OCI-LY1 (cell line): Measurements from ENCODE around the gene SDK2.

ENCODE experiments used
- H2AFZ ChIP-seq: fragments of 200-600 bp; sonication (generic), shearing (Covaris generic); 2 replicates; pipeline ENCODE4 v1.6.0; 2014; ENCODE audit warnings: antibody characterized with exemption, mild to moderate bottlenecking, low read length
- H3F3A ChIP-seq: fragments of 200-600 bp; sonication (generic), shearing (Covaris generic); 2 replicates; pipeline ENCODE4 v1.6.0; 2014; ENCODE audit warnings: mild to moderate bottlenecking, antibody characterized with exemption, low read length, moderate library complexity; ENCODE audit not compliant: insufficient read depth
- H3K27ac ChIP-seq: fragments of 200-600 bp; sonication (generic); 2 replicates; pipeline ENCODE4 v1.5.1; 2014; ENCODE audit warnings: low read length, mixed run types, mild to moderate bottlenecking, low read depth; ENCODE audit not compliant: poor library complexity, severe bottlenecking
- H3K27me3 ChIP-seq: fragments of 200-600 bp; sonication (generic); 2 replicates; pipeline ENCODE4 v1.6.0; 2014; ENCODE audit warnings: antibody characterized with exemption, mild to moderate bottlenecking, low read length, moderate library complexity; ENCODE audit not compliant: insufficient read depth
- H3K36me3 ChIP-seq: fragments of 200-600 bp; sonication (generic); 2 replicates; pipeline ENCODE4 v1.6.1; 2014; ENCODE audit warnings: mild to moderate bottlenecking, antibody characterized with exemption, low read length, moderate library complexity, mixed read lengths; ENCODE audit not compliant: insufficient read depth
- H3K4me1 ChIP-seq: fragments of 200-600 bp; sonication (generic); 2 replicates; pipeline ENCODE4 v1.5.1; 2014; ENCODE audit warnings: mild to moderate bottlenecking, low read length, moderate library complexity; ENCODE audit not compliant: insufficient read depth, severe bottlenecking
- H3K4me2 ChIP-seq: fragments of 200-600 bp; sonication (generic), shearing (Covaris generic); 2 replicates; pipeline ENCODE4 v1.6.1; 2014; ENCODE audit warnings: low read length
- H3K4me3 ChIP-seq: fragments of 200-600 bp; sonication (generic); 2 replicates; pipeline ENCODE4 v1.5.1; 2014; ENCODE audit warnings: low read length, low read depth, mild to moderate bottlenecking, mixed read lengths; ENCODE audit not compliant: poor library complexity, severe bottlenecking
- H3K79me2 ChIP-seq: fragments of 200-600 bp; shearing (Covaris generic); 2 replicates; pipeline ENCODE4 v1.6.1; 2016; ENCODE audit warnings: mixed run types, low read length, mixed read lengths; ENCODE audit not compliant: insufficient read depth
- H3K9ac ChIP-seq: fragments of 200-600 bp; sonication (generic), shearing (Covaris generic); 2 replicates; pipeline ENCODE4 v1.6.1; 2014; ENCODE audit warnings: mild to moderate bottlenecking, low read length, mixed read lengths
- H3K9me2 ChIP-seq: fragments of 200-600 bp; sonication (generic), shearing (Covaris generic); 2 replicates; pipeline ENCODE4 v1.6.1; 2014; ENCODE audit warnings: low read depth, mild to moderate bottlenecking, low read length, mixed read lengths
- H3K9me3 ChIP-seq: fragments of 200-600 bp; shearing (Covaris generic); 2 replicates; pipeline ENCODE4 v1.6.1; 2014; ENCODE audit warnings: low read length, mixed read lengths
- H4K20me1 ChIP-seq: fragments of 200-600 bp; sonication (generic), shearing (Covaris generic); 2 replicates; pipeline ENCODE4 v1.6.0; 2016; ENCODE audit warnings: mild to moderate bottlenecking, low read length; ENCODE audit not compliant: insufficient read depth
- EZH2 ChIP-seq: fragments of 200-600 bp; sonication (generic), shearing (Covaris generic); IDR thresholded peaks from 2 replicates; pipeline ENCODE4 v1.8.0; 2017; ENCODE audit warnings: borderline replicate concordance, mixed run types, mild to moderate bottlenecking, antibody characterized with exemption, low read length, moderate library complexity, mixed read lengths
- TF ChIP-seq, protein P1 (sequence below): fragments of 200-600 bp; sonication (generic), shearing (Covaris generic); IDR thresholded peaks from 2 replicates; pipeline ENCODE4 v1.5.1; 2017; ENCODE audit warnings: mild to moderate bottlenecking, antibody characterized with exemption, low read length, moderate library complexity, mixed read lengths

The SDK2 gene

DNA sequence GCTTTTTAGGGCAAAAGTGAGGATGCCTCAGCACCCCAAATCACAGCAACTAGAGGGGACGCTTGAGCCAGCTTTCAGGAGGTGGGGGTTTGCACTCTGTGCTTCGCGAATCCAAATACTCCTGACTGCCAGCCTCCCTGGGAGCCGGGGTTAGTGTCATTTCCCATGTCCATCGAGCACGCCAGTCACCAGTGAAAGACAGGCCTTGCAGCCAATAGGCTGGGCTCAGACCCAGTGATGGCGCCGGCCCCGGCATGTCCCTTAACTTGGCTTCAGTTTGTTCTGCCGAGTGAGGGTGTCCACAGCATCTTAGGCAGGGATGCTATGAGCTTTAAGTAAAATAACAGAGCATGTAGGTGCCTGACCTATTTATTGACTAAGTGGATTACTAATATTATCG, 281.5 kb downstream of the SDK2 start:
- Histone ChIP-seq H3K9me3 (no peaks in the 10 kb centered on the region), H3K4me3 (no peak overlapping the region), H3K79me2 (no peaks in the 10 kb centered on the region), H3K36me3 (no peaks in the 10 kb centered on the region), H4K20me1 (no peaks in the 10 kb centered on the region), H3K9me2 (no peaks in the 10 kb centered on the region), H3K4me1 (no peaks in the 10 kb centered on the region), H3K9ac (no peak overlapping the region), H3K27ac (no peak overlapping the region), H3K4me2 (no peak overlapping the region), H2AFZ (no peak overlapping the region), H3K27me3 (0 out of 2 replicates have a peak, but pooled peaks cover 6% of the 10 kb centered on the region), H3F3A (no peaks in the 10 kb centered on the region)
- TF ChIP-seq, protein P1, sequence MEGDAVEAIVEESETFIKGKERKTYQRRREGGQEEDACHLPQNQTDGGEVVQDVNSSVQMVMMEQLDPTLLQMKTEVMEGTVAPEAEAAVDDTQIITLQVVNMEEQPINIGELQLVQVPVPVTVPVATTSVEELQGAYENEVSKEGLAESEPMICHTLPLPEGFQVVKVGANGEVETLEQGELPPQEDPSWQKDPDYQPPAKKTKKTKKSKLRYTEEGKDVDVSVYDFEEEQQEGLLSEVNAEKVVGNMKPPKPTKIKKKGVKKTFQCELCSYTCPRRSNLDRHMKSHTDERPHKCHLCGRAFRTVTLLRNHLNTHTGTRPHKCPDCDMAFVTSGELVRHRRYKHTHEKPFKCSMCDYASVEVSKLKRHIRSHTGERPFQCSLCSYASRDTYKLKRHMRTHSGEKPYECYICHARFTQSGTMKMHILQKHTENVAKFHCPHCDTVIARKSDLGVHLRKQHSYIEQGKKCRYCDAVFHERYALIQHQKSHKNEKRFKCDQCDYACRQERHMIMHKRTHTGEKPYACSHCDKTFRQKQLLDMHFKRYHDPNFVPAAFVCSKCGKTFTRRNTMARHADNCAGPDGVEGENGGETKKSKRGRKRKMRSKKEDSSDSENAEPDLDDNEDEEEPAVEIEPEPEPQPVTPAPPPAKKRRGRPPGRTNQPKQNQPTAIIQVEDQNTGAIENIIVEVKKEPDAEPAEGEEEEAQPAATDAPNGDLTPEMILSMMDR, result no peak
- no peak for TF ChIP-seq EZH2

DNA sequence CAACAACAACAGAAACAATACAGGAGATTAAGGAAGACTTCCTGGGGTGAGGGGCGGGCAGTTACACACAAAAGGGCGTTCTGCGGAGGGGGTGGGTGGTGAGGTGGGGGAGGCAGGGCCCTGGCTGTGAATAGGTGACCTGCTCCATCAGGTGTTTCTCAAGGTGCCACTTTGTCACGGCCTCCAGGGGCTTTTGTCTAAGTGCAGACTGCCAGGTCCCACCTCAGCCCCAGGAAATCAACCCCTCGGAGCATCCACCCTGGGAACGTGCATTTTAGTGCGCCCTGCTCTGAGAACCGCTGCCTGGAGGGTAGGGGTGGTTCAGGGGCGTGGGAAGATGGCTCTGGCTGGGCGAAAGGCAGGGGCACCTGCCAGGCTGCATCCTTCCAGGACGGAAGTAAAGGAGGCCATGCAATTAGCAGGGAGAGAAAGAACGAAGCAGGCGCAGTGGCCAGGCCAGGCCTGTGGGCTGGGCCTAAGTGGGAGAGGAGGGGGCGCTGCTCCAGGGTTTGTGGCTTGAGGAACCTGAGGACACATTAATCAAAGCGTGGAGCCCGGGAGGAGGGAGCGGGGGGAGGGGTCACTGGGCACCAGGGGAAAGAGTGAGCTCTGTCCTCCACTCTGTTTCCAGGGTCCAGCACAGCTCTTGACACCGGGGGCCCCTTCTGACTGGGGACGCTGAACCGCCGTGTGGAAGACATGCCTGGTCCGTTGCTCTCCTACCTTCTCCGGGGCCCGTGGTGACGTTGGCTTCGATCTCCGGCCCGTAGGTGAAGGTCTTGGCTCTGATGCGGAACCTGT, 283.1 kb downstream of the SDK2 start:
- no peak overlapping the region for H3K27ac ChIP-seq
- no peaks in the 10 kb centered on the region for H3K9me3 ChIP-seq
- H3K79me2 ChIP-seq, result no peaks in the 10 kb centered on the region
- H3K4me3 ChIP-seq, result no peak overlapping the region
- H2AFZ ChIP-seq, result no peak overlapping the region
- H3K9me2 ChIP-seq, result no peaks in the 10 kb centered on the region
- H4K20me1 ChIP-seq, result no peaks in the 10 kb centered on the region
- no peaks in the 10 kb centered on the region for H3F3A ChIP-seq
- TF ChIP-seq EZH2, result no peak
- TF ChIP-seq, protein P1, result no peak
- H3K9ac ChIP-seq, result no peak overlapping the region
- 0 out of 2 replicates have a peak, but pooled peaks cover 6% of the 10 kb centered on the region for H3K27me3 ChIP-seq
- H3K4me2 ChIP-seq, result no peak overlapping the region
- H3K4me1 ChIP-seq, result no peaks in the 10 kb centered on the region
- no peaks in the 10 kb centered on the region for H3K36me3 ChIP-seq

GRCh38 chr17:73359987-73360410, 284.2 kb downstream of the SDK2 start:
- H3F3A ChIP-seq, result no peaks in the 10 kb centered on the region
- H3K9me3 ChIP-seq, result no peaks in the 10 kb centered on the region
- no peak for TF ChIP-seq EZH2
- TF ChIP-seq, protein P1, result no peak
- no peaks in the 10 kb centered on the region for H4K20me1 ChIP-seq
- H3K36me3 ChIP-seq, result no peaks in the 10 kb centered on the region
- no peak overlapping the region for H2AFZ ChIP-seq
- H3K9me2 ChIP-seq, result no peaks in the 10 kb centered on the region
- 0 out of 2 replicates have a peak, but pooled peaks cover 6% of the 10 kb centered on the region for H3K27me3 ChIP-seq
- H3K4me3 ChIP-seq, result no peak overlapping the region
- no peaks in the 10 kb centered on the region for H3K4me1 ChIP-seq
- no peak overlapping the region for H3K4me2 ChIP-seq
- no peaks in the 10 kb centered on the region for H3K79me2 ChIP-seq
- H3K9ac ChIP-seq, result no peak overlapping the region
- no peak overlapping the region for H3K27ac ChIP-seq
